Fibroblast of lung (primary cell): ENCODE data around the gene XPR1. TPM values are rescaled to one million over a fixed set of nuclear protein-coding genes. Genes with fewer than 3 reads are reported as not detected.

Experiments used
- DNase-seq, 2 donors: peaks; one replicate each; pipeline versions ENCODE4 v3.0.0 to v3.0.0-alpha.2; 2010; ENCODE audit warnings: low read depth in 2 of 2
- H2AFZ ChIP-seq: 2 replicates; pipeline ENCODE4 v1.5.1; 2012; ENCODE audit warnings: low read length, control low read depth, inconsistent platforms
- H3K27ac ChIP-seq: 2 replicates; pipeline ENCODE4 v1.5.1; 2011; ENCODE audit warnings: low read length, control low read depth; ENCODE audit not compliant: insufficient read depth
- H3K27me3 ChIP-seq: 2 replicates; pipeline ENCODE4 v1.5.1; 2011; ENCODE audit warnings: mild to moderate bottlenecking, low read length; ENCODE audit not compliant: control insufficient read depth, insufficient read depth
- H3K36me3 ChIP-seq: 2 replicates; pipeline ENCODE4 v1.5.1; 2011; ENCODE audit warnings: low read length; ENCODE audit not compliant: control insufficient read depth, insufficient read depth
- H3K4me1 ChIP-seq: 2 replicates; pipeline ENCODE4 v1.5.1; 2011; ENCODE audit warnings: low read length; ENCODE audit not compliant: control insufficient read depth, insufficient read depth; ENCODE audit errors: extremely low read depth
- H3K4me2 ChIP-seq: 2 replicates; pipeline ENCODE4 v1.5.1; 2011; ENCODE audit warnings: low read length, control low read depth; ENCODE audit not compliant: insufficient read depth; ENCODE audit errors: extremely low read depth
- H3K4me3 ChIP-seq, 4 experiments: fragments of 200-600 bp in 1 of 4; sonication (generic) in 1 of 4; replicated peaks in 1 of 4; 2 replicates each; pipeline ENCODE4 v1.5.1; 2011 to 2016; ENCODE audit warnings: low read length in 4 of 4, low read depth in 3 of 4, mild to moderate bottlenecking in 3 of 4, control low read depth in 2 of 4, inconsistent platforms in 1 of 4, mixed read lengths in 1 of 4; ENCODE audit not compliant: insufficient read depth in 1 of 4; ENCODE audit errors: control extremely low read depth in 1 of 4
- H3K79me2 ChIP-seq: 2 replicates; pipeline ENCODE4 v1.5.1; 2012; ENCODE audit warnings: mild to moderate bottlenecking, low read length, inconsistent platforms; ENCODE audit not compliant: control insufficient read depth, insufficient read depth
- H3K9ac ChIP-seq: 2 replicates; pipeline ENCODE4 v1.5.1; 2011; ENCODE audit warnings: mild to moderate bottlenecking, low read length, control low read depth; ENCODE audit not compliant: insufficient read depth
- H3K9me3 ChIP-seq: 2 replicates; pipeline ENCODE4 v1.5.1; 2012; ENCODE audit warnings: low read depth, low read length; ENCODE audit not compliant: control insufficient read depth, insufficient read depth
- H4K20me1 ChIP-seq: 2 replicates; pipeline ENCODE4 v1.5.1; 2011; ENCODE audit warnings: low read length; ENCODE audit not compliant: control insufficient read depth, insufficient read depth; ENCODE audit errors: extremely low read depth
- EZH2 ChIP-seq: IDR thresholded peaks from 2 replicates; pipeline ENCODE4 v1.5.1; 2012; ENCODE audit warnings: low read length, control low read depth, mild to moderate bottlenecking; ENCODE audit errors: missing control alignments
- polyA plus RNA-seq, 2 donors: library from polyadenylated mRNA; depleted of rRNA in 1 of 2; stranded (reverse) in 1 of 2; unstranded in 1 of 2; fragments of >200 nt; gene quantifications; 2 replicates each; pipeline ENCODE4 v1.2.1, GENCODE V29; 2011 to 2012; ENCODE audit warnings: missing spikeins in 1 of 2
- total RNA-seq: library from RNA; depleted of rRNA; stranded (reverse); fragments of >200 nt; gene quantifications from 2 replicates; pipeline ENCODE4 v1.2.1, GENCODE V29; 2014
- TF ChIP-seq, protein P1 (sequence below), 2 donors: IDR thresholded peaks in 1 of 2; conservative IDR thresholded peaks in 1 of 2; 1 replicate in 1 of 2; 2 replicates in 1 of 2; pipeline ENCODE4 v1.5.1; 2011 to 2012; ENCODE audit warnings: low read length in 2 of 2, control low read depth in 1 of 2, inconsistent platforms in 1 of 2, low read depth in 1 of 2, mild to moderate bottlenecking in 1 of 2

The XPR1 gene
- total and polyA plus RNA-seq, 2 donors (not counting 1 experiment from before 2014, with no cell fraction given): 18.4 to 31.5 TPM

DNA sequence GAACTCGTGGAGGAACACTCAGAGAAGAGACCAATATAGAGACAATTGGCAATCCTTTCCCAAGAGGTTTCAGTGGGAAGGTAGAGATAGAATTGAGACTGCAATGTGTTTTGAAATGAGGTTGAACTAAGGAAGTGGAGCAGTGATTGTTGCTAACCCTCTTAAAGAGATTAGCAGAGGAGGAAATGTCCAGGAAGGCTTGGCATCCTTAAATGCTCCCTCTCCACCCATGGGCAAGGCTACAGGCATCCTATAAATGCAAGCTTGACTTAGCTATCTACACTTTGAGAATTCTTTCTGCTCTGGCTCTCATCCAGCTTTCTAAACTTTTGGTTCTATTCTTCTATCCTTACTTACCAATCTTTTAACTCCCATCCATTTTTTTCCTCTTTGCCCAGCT, 30.3 kb upstream of the XPR1 start:
- Histone ChIP-seq H3K27ac (no peak overlapping the region), H3K4me3 (no peak overlapping the region), H4K20me1 (no peaks in the 10 kb centered on the region), H3K27me3 (no peaks in the 10 kb centered on the region), H3K79me2 (no peaks in the 10 kb centered on the region), H3K4me1 (no peaks in the 10 kb centered on the region), H2AFZ (no peak overlapping the region), H3K9me3 (no peaks in the 10 kb centered on the region), H3K9ac (no peak overlapping the region), H3K36me3 (no peaks in the 10 kb centered on the region), H3K4me2 (no peak overlapping the region)
- TF ChIP-seq, protein P1, sequence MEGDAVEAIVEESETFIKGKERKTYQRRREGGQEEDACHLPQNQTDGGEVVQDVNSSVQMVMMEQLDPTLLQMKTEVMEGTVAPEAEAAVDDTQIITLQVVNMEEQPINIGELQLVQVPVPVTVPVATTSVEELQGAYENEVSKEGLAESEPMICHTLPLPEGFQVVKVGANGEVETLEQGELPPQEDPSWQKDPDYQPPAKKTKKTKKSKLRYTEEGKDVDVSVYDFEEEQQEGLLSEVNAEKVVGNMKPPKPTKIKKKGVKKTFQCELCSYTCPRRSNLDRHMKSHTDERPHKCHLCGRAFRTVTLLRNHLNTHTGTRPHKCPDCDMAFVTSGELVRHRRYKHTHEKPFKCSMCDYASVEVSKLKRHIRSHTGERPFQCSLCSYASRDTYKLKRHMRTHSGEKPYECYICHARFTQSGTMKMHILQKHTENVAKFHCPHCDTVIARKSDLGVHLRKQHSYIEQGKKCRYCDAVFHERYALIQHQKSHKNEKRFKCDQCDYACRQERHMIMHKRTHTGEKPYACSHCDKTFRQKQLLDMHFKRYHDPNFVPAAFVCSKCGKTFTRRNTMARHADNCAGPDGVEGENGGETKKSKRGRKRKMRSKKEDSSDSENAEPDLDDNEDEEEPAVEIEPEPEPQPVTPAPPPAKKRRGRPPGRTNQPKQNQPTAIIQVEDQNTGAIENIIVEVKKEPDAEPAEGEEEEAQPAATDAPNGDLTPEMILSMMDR (conservative IDR thresholded peaks at IDR 0.05 in 1 of 2, IDR thresholded peaks at IDR 0.05 in 1 of 2; ENCODE audit: low read depth in 1 of 2, low read length in 2 of 2): no peak
- TF ChIP-seq EZH2: no peak
- no peak for DNase-seq

DNA sequence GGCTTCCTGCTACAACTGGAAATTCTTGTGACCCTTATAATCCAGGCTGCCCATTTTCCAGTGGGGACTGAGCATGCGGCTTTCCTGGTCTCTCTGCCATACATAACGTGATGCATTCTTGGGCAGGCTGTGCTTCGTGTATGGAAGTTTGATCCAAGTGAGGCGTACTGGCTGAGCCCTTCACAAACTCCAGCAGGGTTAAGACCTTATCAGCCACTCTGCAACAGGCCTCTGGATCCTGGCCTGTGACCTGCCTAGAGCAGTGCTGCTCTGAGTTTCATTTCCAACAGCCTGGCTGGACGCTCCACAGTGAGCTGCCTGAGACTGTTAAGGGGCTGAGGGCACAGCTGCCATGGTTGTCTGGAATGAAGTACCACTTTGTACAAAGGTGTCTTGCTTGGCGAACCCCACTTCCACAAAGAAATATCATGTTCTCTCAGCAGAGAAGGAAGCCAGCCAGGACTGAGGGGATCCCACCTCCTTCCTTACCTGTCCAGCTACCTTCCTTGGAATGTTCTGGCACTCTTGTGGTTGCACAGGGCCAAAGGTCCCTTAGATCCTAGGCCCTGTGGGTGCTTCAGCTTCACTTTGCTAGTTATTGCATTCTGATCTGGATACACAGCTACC, 28.5 kb upstream of the XPR1 start:
- no peak overlapping the region for H3K4me2 ChIP-seq
- H3K4me3 ChIP-seq: no peak overlapping the region
- no peaks in the 10 kb centered on the region for H3K79me2 ChIP-seq
- no peaks in the 10 kb centered on the region for H3K4me1 ChIP-seq
- no peaks in the 10 kb centered on the region for H3K36me3 ChIP-seq
- no peak overlapping the region for H3K27ac ChIP-seq
- H3K27me3 ChIP-seq: no peaks in the 10 kb centered on the region
- no peak overlapping the region for H2AFZ ChIP-seq
- H3K9ac ChIP-seq: no peak overlapping the region
- TF ChIP-seq, protein P1 (conservative IDR thresholded peaks at IDR 0.05 in 1 of 2, IDR thresholded peaks at IDR 0.05 in 1 of 2; ENCODE audit: low read depth in 1 of 2, low read length in 2 of 2): no peak
- TF ChIP-seq EZH2: no peak
- no peak for DNase-seq
- H3K9me3 ChIP-seq: no peaks in the 10 kb centered on the region
- H4K20me1 ChIP-seq: no peaks in the 10 kb centered on the region

DNA sequence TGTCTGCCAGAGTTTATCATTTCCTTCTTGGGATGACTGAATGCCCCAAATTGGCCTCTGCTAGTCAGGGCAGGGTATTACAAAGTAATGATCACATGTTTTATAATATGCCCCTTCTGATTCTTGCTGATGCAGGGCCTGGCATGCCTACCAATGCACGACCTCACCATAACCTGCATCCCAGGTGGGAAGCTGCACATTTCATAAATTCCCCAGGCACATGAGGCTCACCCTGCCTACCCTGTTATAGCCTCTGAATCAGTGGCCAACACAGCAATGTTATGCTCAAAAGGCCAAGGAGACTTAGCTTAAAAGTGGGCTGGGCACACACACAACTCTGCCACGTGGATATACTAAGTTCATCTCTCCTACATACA, 28.0 kb upstream of the XPR1 start:
- no peak overlapping the region for H3K9ac ChIP-seq
- no peaks in the 10 kb centered on the region for H4K20me1 ChIP-seq
- no peak overlapping the region for H3K4me3 ChIP-seq
- no peak overlapping the region for H3K27ac ChIP-seq
- no peaks in the 10 kb centered on the region for H3K36me3 ChIP-seq
- H3K79me2 ChIP-seq: no peaks in the 10 kb centered on the region
- H3K9me3 ChIP-seq: no peaks in the 10 kb centered on the region
- H3K4me2 ChIP-seq: no peak overlapping the region
- H2AFZ ChIP-seq: no peak overlapping the region
- no peaks in the 10 kb centered on the region for H3K4me1 ChIP-seq
- TF ChIP-seq, protein P1 (conservative IDR thresholded peaks at IDR 0.05 in 1 of 2, IDR thresholded peaks at IDR 0.05 in 1 of 2; ENCODE audit: low read depth in 1 of 2, low read length in 2 of 2): no peak
- no peak for TF ChIP-seq EZH2
- DNase-seq: no peak
- H3K27me3 ChIP-seq: no peaks in the 10 kb centered on the region
